ENCODE results near the gene BTC. TPM values are rescaled to one million over a fixed set of nuclear protein-coding genes. Genes with fewer than 3 reads are reported as not detected.
"Not testable (repeated sequence)": the region's sequence is repeated elsewhere in the genome, so short reads cannot be mapped to it uniquely, and the experiment has no call there.

The BTC gene
- total RNA-seq, 1 experiment from 2014 or later = not detected

DNA sequence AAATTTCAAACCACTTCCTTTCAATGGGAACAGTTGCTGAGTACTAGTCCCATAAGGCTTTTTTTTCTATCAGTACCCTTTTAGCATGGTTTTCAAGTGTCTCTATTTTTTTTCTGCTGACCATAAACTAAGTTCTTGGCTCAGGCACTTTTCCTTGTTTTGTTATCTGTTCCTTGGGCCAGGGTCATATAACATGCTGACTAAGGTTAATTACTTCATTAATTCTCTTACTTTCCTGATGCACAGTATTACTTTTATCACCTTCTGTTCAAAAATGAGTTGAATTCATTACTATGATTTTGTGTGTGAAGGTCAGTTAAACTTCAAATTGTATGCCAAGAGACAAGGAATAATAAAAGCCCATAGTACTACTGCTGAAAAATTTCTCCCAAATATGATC is 19.7 kb upstream of the BTC start:
- H3T11ph ChIP-seq (ENCODE audit: low read length) = no peak overlapping the region
- no peak overlapping the region for H4K91ac ChIP-seq (ENCODE audit: insufficient read length, low read depth, low read length)
- H3K79me1 ChIP-seq (ENCODE audit: insufficient read depth, low read depth, low read length, poor library complexity, severe bottlenecking) = no peaks in the 10 kb centered on the region
- no peak overlapping the region for H2AFZ ChIP-seq (ENCODE audit: low read length)
- H3K9ac ChIP-seq (ENCODE audit: extremely low read depth, insufficient read length, low read length) = no peak overlapping the region
- Mint-ChIP-seq H3K9me3 (no peaks in the 10 kb centered on the region), H3K4me1 (no peaks in the 10 kb centered on the region), H3K27ac (no peak overlapping the region), H3K27me3 (ENCODE audit: low read depth) (peaks cover 1% of the 10 kb centered on the region; the same call in 1 of the 2 replicates), H3K36me3 (ENCODE audit: insufficient read depth in 1 of 3, low read depth in 3 of 3) (no peaks in the 10 kb centered on the region), H3K4me3 (no peak overlapping the region)
- no peak overlapping the region for H2BK5ac ChIP-seq (ENCODE audit: insufficient read length, low read length)
- H3K9me3 ChIP-seq (ENCODE audit: control insufficient read depth, low read depth, low read length) = no peaks in the 10 kb centered on the region
- H2BK12ac ChIP-seq (ENCODE audit: insufficient read length, low read depth, low read length) = no peak overlapping the region
- H3K23ac ChIP-seq (ENCODE audit: insufficient read length, low read depth, low read length) = no peak overlapping the region
- H2BK120ac ChIP-seq (ENCODE audit: low read depth, low read length, poor library complexity, severe bottlenecking) = no peak overlapping the region
- no peak for TF ChIP-seq CTCF (conservative IDR thresholded peaks at IDR 0.05)
- H2BK20ac ChIP-seq (ENCODE audit: low read depth, low read length, poor library complexity, severe bottlenecking) = no peak overlapping the region
- H3K18ac ChIP-seq (ENCODE audit: insufficient read length, low read depth, low read length) = no peak overlapping the region
- no peak overlapping the region for H3K56ac ChIP-seq (ENCODE audit: insufficient read length, low read depth, low read length)
- H3K4me1 ChIP-seq (ENCODE audit: insufficient read depth, low read length) = no peaks in the 10 kb centered on the region
- no peak for DNase-seq
- H2BK15ac ChIP-seq (ENCODE audit: low read depth, low read length) = no peak overlapping the region
- H3K79me2 ChIP-seq (ENCODE audit: insufficient read depth, low read length) = no peaks in the 10 kb centered on the region
- H4K8ac ChIP-seq (replicated peaks; ENCODE audit: insufficient read length, low read depth, low read length) = no peak overlapping the region
- no peak overlapping the region for H2AK5ac ChIP-seq (ENCODE audit: insufficient read length, low read length)
- no peaks in the 10 kb centered on the region for H3K23me2 ChIP-seq (ENCODE audit: insufficient read length, low read depth, low read length, poor library complexity, severe bottlenecking)
- H3K4me2 ChIP-seq (ENCODE audit: insufficient read depth, insufficient read length, low read length) = no peak overlapping the region
- no peaks in the 10 kb centered on the region for H4K20me1 ChIP-seq (ENCODE audit: control insufficient read depth, insufficient read depth, insufficient read length)
- H4K5ac ChIP-seq (ENCODE audit: insufficient read length, low read depth, low read length) = no peak overlapping the region
- no peak overlapping the region for H3K14ac ChIP-seq (ENCODE audit: insufficient read depth, low read length)
- no peak overlapping the region for H3K4ac ChIP-seq (ENCODE audit: low read depth, low read length)
- no peak overlapping the region for H3K27ac ChIP-seq (ENCODE audit: insufficient read length, low read depth, low read length)
- no peaks in the 10 kb centered on the region for H3K27me3 ChIP-seq (ENCODE audit: insufficient read depth, low read length)

DNA sequence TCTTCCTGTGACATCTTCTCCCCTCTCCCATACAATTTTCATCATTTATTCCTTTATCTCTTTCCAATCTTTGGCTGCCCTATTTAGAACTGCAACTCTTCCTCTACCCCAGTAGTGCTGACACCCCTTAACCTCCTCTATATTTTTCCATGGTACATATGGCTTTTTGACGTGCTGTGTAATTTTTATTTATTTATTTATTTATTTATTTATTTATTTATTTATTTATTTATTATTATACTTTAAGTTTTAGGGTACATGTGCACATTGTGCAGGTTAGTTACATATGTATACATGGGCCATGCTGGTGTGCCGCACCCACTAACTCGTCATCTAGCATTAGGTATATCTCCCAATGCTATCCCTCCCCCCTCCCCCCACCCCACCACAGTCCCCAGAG is 17.7 kb upstream of the BTC start:
- not testable (repeated sequence) for H3K18ac ChIP-seq (ENCODE audit: insufficient read length, low read depth, low read length); H2BK5ac ChIP-seq (ENCODE audit: insufficient read length, low read length); H2BK15ac ChIP-seq (ENCODE audit: low read depth, low read length); H3K4me3 Mint-ChIP-seq; H3K56ac ChIP-seq (ENCODE audit: insufficient read length, low read depth, low read length); H3K9me3 ChIP-seq (ENCODE audit: control insufficient read depth, low read depth, low read length); H3K4me1 Mint-ChIP-seq; DNase-seq; H2AK5ac ChIP-seq (ENCODE audit: insufficient read length, low read length); H3K9me3 Mint-ChIP-seq; H3K36me3 Mint-ChIP-seq (ENCODE audit: insufficient read depth in 1 of 3, low read depth in 3 of 3); H3K23me2 ChIP-seq (ENCODE audit: insufficient read length, low read depth, low read length, poor library complexity, severe bottlenecking); H3K9ac ChIP-seq (ENCODE audit: extremely low read depth, insufficient read length, low read length); H3K4me1 ChIP-seq (ENCODE audit: insufficient read depth, low read length); H4K5ac ChIP-seq (ENCODE audit: insufficient read length, low read depth, low read length); H4K20me1 ChIP-seq (ENCODE audit: control insufficient read depth, insufficient read depth, insufficient read length); H3K79me1 ChIP-seq (ENCODE audit: insufficient read depth, low read depth, low read length, poor library complexity, severe bottlenecking); H3K27me3 Mint-ChIP-seq (ENCODE audit: low read depth); H3K27me3 ChIP-seq (ENCODE audit: insufficient read depth, low read length); H3K79me2 ChIP-seq (ENCODE audit: insufficient read depth, low read length); H3K27ac Mint-ChIP-seq; H4K8ac ChIP-seq (replicated peaks; ENCODE audit: insufficient read length, low read depth, low read length); H2AFZ ChIP-seq (ENCODE audit: low read length); H2BK20ac ChIP-seq (ENCODE audit: low read depth, low read length, poor library complexity, severe bottlenecking); H3K4me2 ChIP-seq (ENCODE audit: insufficient read depth, insufficient read length, low read length); H2BK12ac ChIP-seq (ENCODE audit: insufficient read length, low read depth, low read length); H3T11ph ChIP-seq (ENCODE audit: low read length); H3K23ac ChIP-seq (ENCODE audit: insufficient read length, low read depth, low read length); H4K91ac ChIP-seq (ENCODE audit: insufficient read length, low read depth, low read length); H3K27ac ChIP-seq (ENCODE audit: insufficient read length, low read depth, low read length); H3K14ac ChIP-seq (ENCODE audit: insufficient read depth, low read length); H2BK120ac ChIP-seq (ENCODE audit: low read depth, low read length, poor library complexity, severe bottlenecking); H3K4ac ChIP-seq (ENCODE audit: low read depth, low read length)
- WGBS (ENCODE audit: extremely low coverage, insufficient read length, low lambda C conversion rate) = no CpG with 5 or more reads among the region's 3 CpGs
